Stimulated activated CD4-positive, alpha-beta T cell treated with anti-CD3 and anti-CD28 coated beads, Interleukin-1b, Interleukin-23, amount 100 ng/mL, for 48 hours (primary cell): Measurements from ENCODE around the gene GPR139.

Source experiments
- DNase-seq: peaks from one replicate; pipeline ENCODE4 v3.0.0-alpha.2; 2020

Gene GPR139

DNA sequence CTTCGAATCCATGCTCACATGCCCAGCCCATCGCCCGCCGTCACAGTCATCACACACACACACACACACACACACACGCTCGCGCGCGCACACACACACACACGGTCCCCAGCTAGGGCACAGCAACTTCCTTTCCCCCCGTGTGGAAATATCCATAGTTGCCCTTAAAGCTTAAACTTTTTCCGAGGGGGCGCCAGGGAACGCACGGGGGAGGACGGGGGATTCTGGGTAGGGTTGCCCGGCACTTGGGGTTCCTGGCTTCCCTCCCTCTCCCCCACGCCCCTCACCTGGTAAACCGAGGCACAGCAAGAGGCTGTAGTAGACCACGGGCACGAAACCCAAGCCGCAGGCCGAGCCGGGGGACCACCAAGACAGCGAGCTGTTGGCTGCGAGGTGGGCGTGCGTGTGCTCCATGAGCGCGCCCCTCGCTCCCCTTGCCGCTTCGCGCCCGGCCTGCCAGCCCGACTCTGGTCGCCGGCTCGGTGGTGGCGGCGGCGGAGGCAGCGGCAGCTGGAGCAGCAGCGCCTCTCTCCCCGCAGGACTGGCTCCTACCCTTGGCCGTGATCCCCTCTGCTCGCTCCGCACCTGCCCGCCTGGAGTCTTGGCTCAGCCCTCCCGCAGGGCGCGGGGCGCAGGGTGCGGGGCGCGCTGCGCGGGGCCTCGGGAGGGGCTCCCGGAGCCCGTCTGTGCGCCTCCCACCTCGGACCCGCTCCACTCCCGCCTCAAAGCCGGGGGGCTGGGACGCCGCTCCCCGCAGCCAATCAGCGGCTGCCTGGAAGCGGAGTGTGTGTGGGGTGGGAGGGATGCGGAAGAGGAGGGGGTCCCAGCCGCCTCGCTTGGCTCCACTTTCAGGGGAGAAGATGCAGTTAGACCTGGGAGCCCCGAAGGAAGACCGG is at the start of gene GPR139:
Gene GPR139 (minus strand): TSS at position 688 of the 896 bp plus-strand sequence. CDS start 274 bp downstream, at position 414.
- no peak for DNase-seq

DNA sequence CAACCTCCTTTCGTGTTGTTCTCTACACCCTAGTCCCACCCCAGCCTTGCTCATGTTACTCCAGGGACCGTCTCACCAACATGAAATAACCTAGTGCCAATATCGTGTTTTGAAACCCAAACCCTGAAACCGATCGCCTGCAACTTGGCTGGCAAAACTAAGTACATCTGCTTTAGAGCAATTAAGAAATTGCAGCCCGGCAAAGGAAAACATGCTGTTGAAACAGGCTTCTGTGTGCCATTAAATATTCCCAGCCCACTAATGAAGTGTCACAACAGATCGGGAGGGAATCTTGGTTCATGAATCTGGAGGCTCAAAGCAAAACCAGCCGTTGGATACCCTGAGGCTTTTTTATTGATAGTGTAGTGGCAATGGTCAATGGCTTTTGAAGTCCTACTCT is 48.3 kb upstream of the GPR139 start:
- no peak for DNase-seq

DNA sequence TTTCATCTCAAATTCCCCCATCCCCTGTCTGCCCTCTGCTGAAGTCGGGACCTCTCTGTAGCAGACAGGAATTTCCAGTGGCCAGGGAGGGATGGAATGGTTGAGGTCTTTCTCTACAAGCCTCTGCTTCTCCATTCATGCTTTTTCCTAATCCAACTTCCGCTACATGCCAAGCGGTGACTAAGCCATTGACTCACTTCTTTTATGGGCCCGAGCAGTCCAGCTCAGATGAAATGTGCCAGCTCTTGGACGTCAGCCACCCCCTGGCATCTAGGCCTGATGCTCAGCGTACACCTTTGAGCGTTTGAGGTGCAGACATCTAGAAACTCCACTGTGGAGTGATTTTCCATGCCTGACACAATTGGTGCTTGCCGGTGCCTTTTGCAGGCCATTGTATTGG is 40.7 kb upstream of the GPR139 start:
- DNase-seq, result no peak

DNA sequence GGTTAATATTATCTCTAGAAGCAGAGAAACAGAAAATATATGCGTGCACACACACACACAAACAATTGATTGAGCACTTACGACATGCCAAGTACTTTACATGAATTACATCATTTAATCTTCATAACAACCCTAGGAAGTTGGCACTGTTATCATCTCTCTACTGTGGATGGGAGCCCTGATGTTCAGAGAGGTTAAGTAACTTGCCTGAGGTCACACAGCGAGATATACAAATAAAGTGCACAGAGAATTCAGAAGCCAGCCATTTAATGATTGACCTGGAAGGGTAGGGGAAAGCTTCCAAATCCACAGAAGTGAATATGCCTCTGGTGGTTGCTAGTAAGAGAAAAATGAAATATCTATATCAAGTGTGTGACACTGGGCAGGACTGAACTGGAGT is 37.5 kb upstream of the GPR139 start:
- no peak for DNase-seq

DNA sequence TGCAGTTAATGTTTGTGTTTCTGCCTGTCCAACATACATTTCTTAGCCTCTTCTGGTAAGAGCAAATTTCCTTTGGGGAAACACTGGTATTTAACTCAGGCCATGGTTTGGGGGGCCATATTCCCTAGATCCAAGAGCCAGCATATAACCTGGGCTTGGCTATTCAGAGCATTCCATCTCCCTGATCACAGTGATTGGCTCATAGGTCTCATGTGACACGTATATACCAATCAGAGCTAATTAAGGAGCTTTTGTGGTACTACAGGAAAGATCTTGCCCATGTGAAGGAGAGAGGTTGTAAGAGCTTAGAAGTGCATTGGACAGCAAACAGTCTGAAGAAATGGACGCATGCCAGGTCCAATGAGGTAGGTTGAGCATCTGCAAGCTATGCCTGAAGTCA is 33.4 kb upstream of the GPR139 start:
- no peak for DNase-seq

DNA sequence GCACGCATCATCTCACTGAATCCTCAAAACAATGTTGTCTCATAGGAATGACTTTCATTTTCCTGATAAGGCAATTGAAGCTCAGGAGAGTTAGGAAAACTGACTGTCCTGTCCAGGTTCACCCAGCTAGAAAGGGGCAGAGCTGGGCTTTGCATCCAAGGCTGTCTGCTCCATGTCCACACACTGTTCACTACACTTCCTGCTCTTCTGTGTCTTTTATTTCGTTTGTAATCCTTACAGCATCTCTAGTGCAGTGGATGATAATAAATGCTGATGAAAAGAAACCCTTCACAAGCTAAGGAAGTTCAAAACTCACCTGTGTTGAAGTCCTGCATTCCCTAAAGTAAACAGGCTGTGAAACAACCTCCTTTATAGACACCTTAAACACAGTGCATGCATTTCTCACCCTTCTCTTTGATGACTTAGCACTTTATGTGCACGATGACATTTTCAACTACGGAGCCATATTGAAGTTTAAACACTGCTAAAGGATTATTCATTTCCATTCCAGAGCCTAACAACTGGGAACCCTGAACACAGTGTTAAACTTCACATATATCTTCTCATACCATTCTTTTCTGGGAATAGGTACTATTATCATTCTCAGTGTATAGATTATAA is 31.0 kb upstream of the GPR139 start:
- DNase-seq, result no peak

DNA sequence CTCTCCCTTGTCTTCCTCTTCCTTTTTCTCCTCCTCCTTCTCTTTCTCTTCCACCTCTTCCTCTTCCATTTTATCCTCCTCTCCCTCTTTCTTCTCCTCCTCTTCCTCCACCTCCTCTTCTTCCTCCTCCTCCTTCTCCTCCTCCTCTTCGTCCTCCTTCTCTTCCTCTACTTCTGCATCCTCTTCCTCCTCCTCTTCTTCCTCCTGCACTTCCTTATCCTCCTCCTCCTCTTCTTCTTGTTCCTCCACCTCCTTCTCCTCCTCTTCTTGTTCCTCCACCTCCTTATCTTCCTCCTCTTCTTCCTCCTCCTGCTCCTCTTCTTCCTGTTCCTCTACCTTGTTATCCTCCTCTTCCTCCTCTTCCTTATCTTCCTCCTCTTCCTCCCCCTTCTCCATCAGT is 28.8 kb upstream of the GPR139 start:
- DNase-seq, result no peak

DNA sequence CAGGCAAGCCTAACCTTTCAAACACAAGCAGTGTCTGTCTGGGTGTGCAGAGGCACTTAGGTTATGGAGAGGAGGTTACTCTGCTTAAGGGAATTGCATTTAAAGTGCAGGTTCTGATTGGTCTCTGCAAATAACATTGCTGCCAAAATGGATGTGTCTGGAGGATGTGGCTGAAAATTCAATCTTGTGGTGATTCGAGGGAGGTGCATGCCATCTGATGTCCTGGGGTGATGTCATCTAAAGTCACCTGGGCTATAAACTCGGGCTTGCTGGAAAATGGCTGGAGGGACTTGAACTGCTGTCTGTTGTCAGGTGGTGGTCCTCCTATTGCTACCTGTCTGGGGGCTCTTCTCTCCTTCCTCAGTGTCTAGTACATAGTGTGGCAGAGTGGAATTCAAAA is 28.3 kb upstream of the GPR139 start:
- no peak for DNase-seq

DNA sequence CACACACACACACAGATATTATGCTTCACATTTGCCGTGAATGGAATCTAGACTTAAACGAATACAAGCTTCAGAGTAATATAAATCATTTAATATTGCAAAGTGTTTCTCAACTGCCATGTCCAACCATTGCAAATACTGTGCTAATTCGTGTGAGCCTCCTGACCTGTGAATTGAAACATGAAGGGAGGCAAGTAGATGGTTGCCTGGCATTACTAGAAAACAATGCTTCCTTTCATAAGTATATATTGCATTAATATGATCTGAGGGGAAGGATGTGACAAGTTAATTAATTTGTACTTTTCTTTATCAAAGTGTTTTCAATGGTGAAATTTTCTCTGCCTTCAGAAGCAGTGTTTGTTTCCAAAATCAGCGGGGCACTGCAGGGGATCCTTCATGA is 25.7 kb upstream of the GPR139 start:
- DNase-seq, result no peak

DNA sequence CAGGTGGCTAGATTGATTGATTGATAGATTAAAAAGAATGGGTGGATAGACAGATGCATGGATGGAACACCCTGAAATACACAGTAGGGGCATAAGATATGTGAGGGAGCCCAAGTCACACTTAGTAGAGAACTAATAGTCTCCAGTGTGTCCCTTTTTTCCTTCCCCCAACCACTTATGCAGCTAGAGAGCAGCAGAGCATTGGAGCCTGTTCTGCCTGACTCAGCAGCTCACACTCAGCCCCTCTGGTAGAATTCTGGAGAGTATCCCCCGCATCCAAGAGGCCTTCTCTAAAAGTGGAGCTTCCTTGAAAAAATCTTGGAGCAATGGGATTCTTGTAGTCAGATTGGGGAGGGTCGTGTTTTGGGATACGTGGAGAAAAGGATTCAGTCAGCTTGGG is 20.5 kb upstream of the GPR139 start:
- DNase-seq, result no peak

DNA sequence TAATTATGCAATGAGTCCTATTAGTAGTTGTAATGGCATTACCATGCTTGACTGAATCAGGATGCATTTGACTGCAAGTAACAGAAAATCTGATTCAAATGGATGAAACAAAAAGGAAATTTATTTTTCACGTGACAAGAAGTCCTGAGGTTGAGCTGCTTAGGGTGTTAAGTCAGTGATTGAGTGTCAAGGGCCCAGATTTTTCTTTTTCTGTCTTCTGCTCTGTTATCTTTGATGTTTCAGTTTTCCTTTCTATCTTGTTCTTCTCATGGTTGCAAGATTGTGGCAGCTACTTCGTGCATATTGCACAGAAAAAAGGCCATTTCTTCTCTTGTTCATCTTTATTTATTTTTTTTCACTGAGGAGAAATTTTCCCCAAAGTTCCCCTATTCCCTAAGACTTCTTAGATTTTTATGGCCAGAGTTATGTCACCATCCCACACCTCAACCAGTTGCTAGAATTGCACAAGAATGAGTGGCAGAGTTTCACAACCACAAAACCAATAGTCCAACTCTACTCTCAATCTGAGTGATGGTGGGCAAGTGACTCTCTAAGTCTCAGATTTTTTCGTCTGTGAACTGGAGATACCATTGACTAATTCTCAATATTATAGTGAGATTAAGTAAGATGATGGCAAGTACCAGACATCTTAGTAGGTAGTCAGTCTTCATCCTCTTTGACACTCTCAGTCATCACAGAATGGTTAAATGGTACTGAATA is 15.7 kb upstream of the GPR139 start:
- no peak for DNase-seq

DNA sequence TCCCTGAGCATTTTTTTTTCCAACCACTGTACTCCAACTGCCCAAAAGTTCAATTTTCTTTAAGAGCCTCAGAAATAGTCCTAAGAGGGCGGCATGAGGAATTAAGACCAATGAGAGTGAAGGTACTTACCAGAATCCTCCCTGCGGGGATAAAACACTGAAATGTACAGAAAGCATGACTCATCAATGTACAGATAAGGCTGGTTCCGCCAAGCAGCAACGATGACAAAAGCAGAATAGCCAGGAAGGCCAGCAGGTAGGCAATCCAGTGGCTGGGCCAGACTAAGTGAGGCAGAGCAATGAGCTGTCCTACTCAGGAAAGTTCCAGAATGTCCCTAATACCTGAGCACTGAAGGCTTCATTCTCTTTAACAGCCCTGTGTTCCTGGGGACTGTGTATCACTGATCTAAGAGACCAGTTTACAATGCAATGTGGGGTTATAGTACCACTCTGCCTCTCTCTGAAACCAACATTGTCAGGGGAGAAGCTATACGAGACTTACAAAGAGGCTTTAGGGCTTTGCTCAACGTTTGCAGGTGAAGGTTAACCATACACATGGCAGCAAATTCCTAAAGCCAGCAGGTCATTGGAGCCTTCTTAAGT is 11.0 kb upstream of the GPR139 start:
- DNase-seq, result no peak

DNA sequence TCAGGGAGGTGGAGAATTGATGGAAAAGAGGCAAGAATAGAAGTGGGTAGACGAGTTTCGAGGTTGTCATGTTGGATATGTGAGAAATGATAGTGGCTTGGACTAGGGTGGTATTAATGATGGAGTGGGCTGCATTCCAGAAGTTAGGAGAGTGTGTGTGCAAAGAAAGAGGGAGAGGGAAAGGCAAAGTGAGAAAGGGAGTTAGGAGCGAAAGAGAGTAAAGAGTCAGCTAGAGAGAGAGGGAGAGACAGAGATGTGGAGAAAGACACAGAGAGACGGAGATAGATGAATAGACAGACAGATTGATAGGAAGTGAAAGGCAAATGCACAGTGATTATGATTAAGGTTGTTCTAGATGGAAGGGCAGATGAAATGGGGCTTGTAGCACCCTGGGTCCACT is 5.4 kb upstream of the GPR139 start:
- no peak for DNase-seq

DNA sequence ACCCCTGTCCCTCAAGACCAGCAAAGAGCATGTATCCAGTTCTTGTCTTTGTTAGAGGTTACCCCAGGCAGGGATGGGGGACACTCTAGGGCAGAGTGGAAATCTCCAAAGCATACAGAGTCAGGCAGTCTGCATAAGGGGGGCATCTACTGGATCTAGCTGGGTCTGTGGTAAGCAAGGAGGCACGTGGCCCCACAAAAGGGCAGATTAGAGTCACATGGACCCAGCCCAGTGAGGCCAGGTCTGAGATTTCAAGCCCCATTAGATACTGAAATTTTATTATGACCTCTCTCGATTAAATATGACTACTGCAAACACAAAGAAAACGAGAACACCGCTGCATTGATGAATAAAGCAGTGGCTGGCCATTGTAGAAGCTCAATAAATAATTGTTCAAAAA is 1.6 kb upstream of the GPR139 start:
- DNase-seq, result no peak

DNA sequence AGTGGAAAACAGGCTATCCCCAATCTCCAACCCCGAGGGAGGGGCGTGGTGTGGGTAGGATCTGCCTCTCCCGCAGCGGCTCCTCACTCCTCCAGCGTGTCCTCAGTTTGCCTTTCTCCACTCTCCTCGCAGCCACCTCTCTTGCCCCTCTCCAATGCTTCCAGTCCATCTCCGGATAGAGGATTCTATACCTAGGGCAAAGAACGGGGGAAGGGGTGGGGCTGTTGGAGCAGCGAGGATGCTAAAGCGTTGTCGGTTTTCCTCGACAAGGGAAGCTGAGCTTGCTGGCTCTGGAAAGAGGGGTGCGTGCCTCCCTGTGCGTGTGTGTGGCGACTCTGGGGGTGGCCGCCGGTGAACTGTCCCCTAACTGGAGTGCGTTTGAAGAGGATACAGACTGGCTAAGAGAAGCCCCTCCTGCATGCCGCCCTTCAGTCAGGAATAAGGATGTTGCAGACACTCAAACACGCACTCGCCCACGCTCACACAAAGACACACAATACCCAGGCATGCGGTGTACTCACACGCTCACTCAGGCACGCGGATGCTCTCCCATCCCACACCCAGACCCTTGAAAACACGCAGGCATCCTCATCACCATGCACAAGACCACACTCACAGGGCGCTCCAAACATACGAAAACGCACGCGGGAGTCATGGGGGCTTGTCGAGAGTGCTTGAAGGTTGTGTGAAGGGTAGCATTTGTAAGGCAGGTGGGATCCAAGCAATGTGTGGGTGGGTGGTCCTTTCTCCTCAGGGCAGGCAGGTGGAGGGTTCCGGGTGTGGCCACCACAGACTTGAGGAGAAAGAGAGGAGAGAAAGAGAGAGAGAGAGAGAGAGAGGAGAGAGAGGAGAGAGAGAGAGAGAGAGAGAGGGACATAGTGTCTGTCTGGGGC is 655 bp upstream of the GPR139 start:
- DNase-seq, result no peak

DNA sequence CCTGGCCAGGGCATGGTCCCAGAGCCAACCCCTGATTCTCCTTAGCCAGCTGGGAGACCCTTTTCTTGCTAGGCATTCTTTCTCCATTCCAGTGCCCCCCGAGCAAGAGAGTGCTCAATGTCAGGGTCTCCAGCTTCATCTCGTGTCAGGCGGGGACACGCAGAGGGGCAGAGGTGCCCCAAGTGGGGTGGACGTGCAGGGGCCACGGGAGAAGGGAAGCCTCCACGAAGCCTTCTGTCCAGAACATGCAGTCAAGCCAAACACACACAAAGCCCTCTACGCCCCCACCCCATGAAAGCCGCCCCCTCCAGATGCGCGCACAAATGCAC is 852 bp downstream of the GPR139 start:
- no peak for DNase-seq

DNA sequence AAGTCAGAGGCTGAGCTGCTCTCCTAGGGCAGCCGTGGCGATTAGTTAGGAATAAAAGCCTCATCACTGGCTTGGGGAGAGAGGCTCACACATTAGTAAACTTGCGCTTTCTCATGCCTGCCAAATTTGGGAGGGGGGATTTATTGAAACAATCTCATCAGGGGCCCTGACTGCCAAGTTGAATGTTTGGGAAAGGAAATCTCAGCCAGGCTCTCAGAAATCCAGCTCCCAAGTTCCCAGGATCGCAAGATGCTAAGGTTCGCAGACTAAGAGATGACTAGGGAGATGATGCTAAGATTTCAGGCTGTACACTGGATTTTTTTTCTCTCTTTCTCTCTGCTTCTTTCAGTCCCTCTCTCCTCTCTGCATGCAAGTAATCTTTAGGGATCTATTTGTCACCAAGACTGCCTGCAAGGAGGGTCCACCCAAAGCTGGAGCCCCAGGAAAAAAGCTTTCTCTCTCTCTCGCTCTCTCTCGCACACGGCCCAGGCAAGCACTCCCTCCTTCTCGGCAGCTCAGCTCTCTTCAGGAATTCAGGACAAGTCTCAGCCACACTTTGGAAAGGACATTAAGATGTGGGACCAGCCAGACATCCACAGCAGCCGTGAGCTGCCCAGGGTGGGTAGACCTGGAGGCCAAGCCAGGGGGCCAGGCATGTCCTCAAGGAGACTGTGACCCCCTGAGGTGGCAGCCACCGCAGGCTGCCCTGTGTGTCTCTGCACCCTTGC is 1.4 kb downstream of the GPR139 start:
- DNase-seq, result no peak

DNA sequence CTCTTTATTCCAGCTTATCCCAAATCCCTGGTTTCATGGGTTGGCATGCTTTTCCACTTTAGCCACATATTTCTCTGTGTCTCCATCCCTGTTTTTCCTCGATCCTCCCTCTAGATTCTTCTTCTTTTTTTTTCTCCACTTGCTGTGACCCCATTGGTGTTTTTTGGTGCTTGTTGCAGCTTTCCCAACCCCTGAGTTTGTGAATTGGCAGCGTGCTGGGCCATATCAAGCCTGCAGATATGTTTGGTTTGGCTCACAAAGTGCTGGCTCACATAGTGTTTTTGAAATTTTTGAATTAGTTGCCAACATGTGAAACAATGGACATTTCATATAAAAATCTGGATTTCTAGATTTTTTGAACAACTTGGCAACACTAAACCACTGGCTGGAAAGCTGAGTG is 8.8 kb downstream of the GPR139 start:
- DNase-seq, result no peak

DNA sequence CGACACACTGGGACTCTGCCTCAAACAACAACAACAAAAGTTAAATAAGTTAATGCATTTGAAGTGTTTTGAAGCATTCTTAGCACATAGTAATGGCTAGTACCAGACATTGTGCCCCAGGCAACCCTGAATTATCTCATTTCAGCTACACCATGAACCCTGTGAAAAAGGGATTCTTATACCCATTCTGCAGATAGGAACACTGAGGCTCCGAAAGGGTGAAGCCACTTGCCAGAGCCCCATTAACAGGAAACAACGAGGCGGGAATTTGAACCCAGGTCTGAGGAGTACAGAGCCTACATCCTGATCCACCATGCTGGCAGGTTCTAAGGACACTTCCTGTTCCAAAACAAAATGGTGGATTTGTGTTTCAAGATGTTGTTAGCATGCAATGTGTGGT is 9.2 kb downstream of the GPR139 start:
- no peak for DNase-seq

DNA sequence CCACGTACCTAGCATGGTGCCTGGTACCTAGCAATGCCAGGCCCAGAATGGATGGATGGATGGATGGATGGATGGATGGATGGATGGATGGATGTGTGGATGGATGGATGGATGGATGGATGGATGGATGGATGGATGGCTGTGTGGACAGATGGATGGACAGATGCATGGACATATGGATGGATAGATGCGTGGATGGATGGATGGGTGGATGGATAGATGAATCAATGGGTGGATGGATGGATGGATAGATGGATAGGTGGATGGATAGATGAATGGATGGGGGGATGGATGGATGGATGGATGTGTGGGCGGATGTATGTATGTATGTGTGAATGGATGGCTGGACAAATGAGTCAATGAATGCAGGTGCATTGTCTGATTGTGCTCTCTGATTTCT is 12.6 kb downstream of the GPR139 start:
- no peak for DNase-seq

DNA sequence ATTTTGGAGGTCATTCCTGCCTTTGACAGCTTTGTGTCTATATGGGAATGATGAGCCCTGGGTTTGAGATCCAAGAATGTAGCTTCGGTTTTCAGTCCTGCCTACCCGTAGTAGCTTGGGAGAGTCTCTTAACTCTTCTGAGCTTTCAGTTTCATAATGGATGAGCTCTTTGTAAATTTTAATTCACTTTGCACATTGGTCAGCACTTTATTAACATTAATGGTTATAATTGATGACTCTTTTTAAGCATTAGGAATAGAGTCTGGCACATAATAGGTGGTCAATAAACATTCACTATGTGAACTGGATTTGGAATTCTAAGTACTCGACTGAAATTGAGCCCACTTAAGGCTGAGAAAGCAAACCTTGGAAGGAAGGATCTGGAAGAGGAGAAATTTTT is 17.3 kb downstream of the GPR139 start:
- no peak for DNase-seq

DNA sequence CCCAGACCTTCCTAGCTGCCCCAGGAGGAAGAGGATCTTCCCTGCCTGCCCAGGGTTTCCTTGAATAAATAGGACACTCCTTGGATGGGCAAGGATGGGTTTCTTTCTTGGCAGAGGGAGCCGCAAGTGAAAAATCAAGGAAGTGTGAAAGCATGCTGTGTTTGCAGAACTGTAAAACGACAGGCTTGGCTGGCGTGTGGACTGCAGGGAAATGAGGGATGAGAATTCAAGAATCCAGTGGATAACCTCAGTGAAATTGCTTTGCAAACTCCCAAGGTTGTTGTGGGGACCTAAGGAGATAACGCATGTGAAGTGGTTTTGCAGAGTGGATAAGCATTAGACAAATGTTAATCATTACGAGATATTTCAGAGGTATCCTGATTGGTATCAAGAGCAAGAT is 20.4 kb downstream of the GPR139 start:
- DNase-seq, result no peak
